K562 (cell line): ENCODE data around the gene ITPKB.

ENCODE experiments used
- ATF6 ChIP-seq: sonication (generic); formaldehyde crosslinking; IDR thresholded peaks from 2 replicates; pipeline ENCODE4 v1.4.0; 2020; ENCODE audit warnings: mild to moderate bottlenecking, missing genetic modification reagents
- EZH2 ChIP-seq: IDR thresholded peaks from 2 replicates; pipeline ENCODE4 v1.6.1; 2012; ENCODE audit warnings: low read depth, mild to moderate bottlenecking, inconsistent platforms, low read length, borderline replicate concordance
- IRF2 ChIP-seq: sonication (generic); formaldehyde crosslinking; IDR thresholded peaks from 2 replicates; pipeline ENCODE4 v1.8.1; 2022; ENCODE audit warnings: mild to moderate bottlenecking, missing genetic modification reagents
- JUND ChIP-seq, 2 experiments: IDR thresholded peaks; 2 replicates in 1 of 2; 3 replicates in 1 of 2; pipeline ENCODE4 v1.6.1; 2011; ENCODE audit warnings: borderline replicate concordance in 2 of 2, low read depth in 2 of 2, low read length in 2 of 2, improper control_type of control experiment in 1 of 2, missing biosample characterization in 1 of 2, missing genetic modification characterization in 1 of 2, missing genetic modification reagents in 1 of 2
- MYC ChIP-seq, 2 experiments: fragments of 250-450 bp in 1 of 2; sonication (Bioruptor Pico) in 1 of 2; IDR thresholded peaks; 2 replicates each; pipeline versions ENCODE4 v1.5.1 to v1.6.1; 2012 to 2021; ENCODE audit warnings: low read depth in 2 of 2, borderline replicate concordance in 1 of 2, improper control_type of control experiment in 1 of 2, low read length in 1 of 2, mild to moderate bottlenecking in 1 of 2, moderate library complexity in 1 of 2
- NFYB ChIP-seq: IDR thresholded peaks from 2 replicates; pipeline ENCODE4 v1.6.1; 2011; ENCODE audit warnings: mild to moderate bottlenecking, moderate library complexity; ENCODE audit not compliant: insufficient read length; ENCODE audit errors: extremely low read depth
- PBX2 ChIP-seq, 2 experiments: IDR thresholded peaks in 1 of 2; conservative IDR thresholded peaks in 1 of 2; 2 replicates each; pipeline ENCODE4 v1.6.1; 2016; ENCODE audit warnings: low read depth in 2 of 2, mild to moderate bottlenecking in 1 of 2, missing compliant biosample characterization in 1 of 2, missing genetic modification characterization in 1 of 2, moderate library complexity in 1 of 2
- TRIM24 ChIP-seq, 2 experiments: fragments of 450-650 bp; IDR thresholded peaks; 2 replicates each; pipeline ENCODE4 v1.6.1; 2016
- TF ChIP-seq, protein P1 (sequence below), 3 experiments: IDR thresholded peaks in 2 of 3; conservative IDR thresholded peaks in 1 of 3; 2 replicates each; pipeline ENCODE4 v1.5.1; 2011 to 2012; ENCODE audit warnings: low read length in 3 of 3, mild to moderate bottlenecking in 3 of 3, control low read depth in 2 of 3, improper control_type of control experiment in 1 of 3, inconsistent platforms in 1 of 3, low read depth in 1 of 3, mixed read lengths in 1 of 3, moderate library complexity in 1 of 3; ENCODE audit not compliant: insufficient read depth in 2 of 3

DNA sequence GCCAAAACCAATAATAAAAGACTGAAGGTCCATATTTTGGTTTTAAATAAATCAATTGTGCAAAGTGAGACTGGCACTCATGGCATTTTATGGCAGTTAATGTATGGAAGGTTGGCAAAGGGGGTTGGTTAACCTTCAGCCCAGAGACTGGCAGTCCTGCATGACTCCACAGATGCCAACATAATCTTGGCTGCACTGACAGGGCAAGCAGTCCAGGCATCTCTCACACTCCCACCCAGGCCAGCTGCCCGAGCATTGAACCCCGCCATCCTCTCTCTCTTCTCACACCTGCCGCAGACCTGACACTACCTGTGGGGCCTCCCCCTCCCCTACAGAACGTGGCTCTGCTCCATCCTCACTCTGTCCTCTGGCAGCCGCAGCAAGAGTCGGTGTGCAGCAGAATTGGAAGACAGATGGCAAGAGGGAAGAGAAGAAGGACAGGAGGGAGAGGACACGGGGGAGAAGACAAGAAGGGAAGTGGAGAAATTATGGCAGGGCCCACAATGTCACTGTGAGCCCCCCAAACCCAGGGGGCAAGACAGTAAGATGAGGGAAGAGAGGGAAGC is 43.7 kb downstream of the ITPKB start:
- TF ChIP-seq IRF2 (CRISPR knock-in tag): no peak
- TF ChIP-seq, protein P1, sequence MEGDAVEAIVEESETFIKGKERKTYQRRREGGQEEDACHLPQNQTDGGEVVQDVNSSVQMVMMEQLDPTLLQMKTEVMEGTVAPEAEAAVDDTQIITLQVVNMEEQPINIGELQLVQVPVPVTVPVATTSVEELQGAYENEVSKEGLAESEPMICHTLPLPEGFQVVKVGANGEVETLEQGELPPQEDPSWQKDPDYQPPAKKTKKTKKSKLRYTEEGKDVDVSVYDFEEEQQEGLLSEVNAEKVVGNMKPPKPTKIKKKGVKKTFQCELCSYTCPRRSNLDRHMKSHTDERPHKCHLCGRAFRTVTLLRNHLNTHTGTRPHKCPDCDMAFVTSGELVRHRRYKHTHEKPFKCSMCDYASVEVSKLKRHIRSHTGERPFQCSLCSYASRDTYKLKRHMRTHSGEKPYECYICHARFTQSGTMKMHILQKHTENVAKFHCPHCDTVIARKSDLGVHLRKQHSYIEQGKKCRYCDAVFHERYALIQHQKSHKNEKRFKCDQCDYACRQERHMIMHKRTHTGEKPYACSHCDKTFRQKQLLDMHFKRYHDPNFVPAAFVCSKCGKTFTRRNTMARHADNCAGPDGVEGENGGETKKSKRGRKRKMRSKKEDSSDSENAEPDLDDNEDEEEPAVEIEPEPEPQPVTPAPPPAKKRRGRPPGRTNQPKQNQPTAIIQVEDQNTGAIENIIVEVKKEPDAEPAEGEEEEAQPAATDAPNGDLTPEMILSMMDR (IDR thresholded peaks at IDR 0.05 in 2 of 3, conservative IDR thresholded peaks at IDR 0.05 in 1 of 3; ENCODE audit: insufficient read depth in 2 of 3, low read depth in 1 of 3, low read length in 3 of 3): no peak
- TF ChIP-seq JUND (IDR thresholded peaks at IDR 0.05; ENCODE audit: borderline replicate concordance, low read depth, low read length): no peak
- TF ChIP-seq JUND (tag; IDR thresholded peaks at IDR 0.05; ENCODE audit: borderline replicate concordance, low read depth, low read length): no peak
- no peak for TF ChIP-seq NFYB
- no peak for TF ChIP-seq TRIM24 (IDR thresholded peaks at IDR 0.05)
- no peak for TF ChIP-seq PBX2 (CRISPR knock-in tag; IDR thresholded peaks at IDR 0.05; ENCODE audit: low read depth)
- no peak for TF ChIP-seq PBX2 (tag; conservative IDR thresholded peaks at IDR 0.05; ENCODE audit: low read depth)
- TF ChIP-seq EZH2: no peak
- TF ChIP-seq MYC (IDR thresholded peaks at IDR 0.05; ENCODE audit: low read depth, low read length): no peak
- TF ChIP-seq MYC (CRISPR knock-in tag; IDR thresholded peaks at IDR 0.05; ENCODE audit: borderline replicate concordance, low read depth): no peak
- no peak for TF ChIP-seq ATF6 (CRISPR knock-in tag)
